Measurements from ENCODE around the gene TGFB1.
"Not testable (repeated sequence)": the region's sequence is repeated elsewhere in the genome, so short reads cannot be mapped to it uniquely, and the experiment has no call there.

Gene TGFB1

DNA sequence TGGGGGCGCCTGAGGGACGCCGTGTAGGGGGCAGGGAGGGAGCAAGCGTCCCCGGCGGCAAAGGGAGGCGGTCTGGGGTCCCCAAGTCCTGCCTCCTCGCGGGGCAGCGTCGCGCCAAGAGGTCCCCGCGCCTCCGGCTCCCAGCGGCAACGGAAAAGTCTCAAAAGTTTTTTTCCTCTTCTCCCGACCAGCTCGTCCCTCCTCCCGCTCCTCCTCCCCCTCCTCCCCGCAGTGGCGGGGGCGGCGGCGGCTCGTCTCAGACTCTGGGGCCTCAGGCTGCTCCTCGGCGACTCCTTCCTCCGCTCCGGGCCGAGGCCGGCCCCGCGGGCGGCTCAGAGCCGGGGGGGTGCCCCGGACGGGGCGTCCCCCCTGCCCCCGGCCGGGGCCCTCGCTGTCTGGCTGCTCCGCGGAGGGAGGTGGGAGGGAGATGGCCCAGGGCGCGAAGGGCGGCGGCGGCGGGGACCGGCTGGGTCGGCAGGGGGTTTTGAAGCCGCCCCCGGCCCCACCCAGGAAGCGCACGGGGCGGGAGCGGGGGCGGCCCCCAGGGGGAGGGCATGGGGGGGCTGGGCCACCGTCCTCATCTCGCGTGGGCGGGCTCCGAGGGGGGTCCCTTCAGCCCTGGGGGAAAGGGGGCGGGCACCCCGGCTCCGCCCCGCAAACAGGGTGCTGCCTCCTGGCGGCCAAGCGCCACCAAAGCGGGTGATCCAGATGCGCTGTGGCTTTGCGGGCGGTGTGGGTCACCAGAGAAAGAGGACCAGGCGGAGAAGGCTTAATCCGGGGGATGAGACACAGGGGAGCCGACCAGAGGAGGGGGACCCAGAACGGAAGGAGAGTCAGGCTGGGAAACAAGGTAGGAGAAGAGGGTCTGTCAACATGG lies at the start of gene TGFB1:
Gene TGFB1 (minus strand): TSS at position 457 of the 877 bp plus-strand sequence. CDS start 878 bp downstream, outside the sequence.
- DNase-seq = no peak

- DNase-seq = no peak
Observed at GRCh38 chr19:41402010-41402409, 48.3 kb upstream of the TGFB1 start.

DNA sequence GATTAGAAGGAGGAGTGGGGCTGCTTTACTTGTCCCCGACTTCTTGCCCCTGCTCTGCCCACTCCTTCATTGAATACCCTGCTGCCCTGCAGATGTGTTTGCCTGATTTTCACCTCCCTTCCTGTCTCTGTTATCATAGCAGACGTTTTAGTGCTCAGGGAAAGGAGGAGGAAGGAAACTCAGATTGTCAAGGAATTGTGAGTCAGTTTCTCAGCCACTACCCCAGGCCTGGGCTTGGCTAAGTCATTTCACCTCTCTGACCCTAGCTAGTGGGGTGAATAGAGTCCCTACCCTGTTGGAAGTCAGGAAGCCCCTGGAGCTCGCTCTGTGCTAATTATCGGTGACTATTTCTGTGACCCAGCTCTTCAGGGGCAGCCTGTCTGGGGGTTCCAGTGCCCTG lies 47.8 kb upstream of the TGFB1 start:
- DNase-seq = no peak

- no peak for DNase-seq
Observed at GRCh38 chr19:41399525-41399924, 45.8 kb upstream of the TGFB1 start.

DNA sequence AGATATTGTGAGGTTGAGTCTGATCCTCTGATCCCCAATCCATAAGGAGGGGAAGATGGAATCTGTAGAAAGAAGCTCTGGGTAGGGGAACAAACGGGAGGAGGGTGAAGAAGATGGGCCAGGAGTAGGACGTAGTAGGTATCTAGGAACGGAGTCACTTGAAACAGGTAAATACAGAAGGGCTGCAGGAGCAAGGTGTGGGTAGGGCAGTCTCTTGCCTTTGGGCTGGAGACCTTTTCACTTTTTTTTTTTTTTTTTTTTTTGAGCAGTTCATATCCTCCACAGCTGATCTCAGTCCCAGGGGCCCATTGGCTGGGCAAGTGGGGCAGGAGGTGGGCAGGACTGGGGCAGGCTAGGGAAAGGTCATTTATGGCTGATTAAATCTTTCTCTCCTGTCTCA lies 45.4 kb upstream of the TGFB1 start:
- no peak for DNase-seq

DNA sequence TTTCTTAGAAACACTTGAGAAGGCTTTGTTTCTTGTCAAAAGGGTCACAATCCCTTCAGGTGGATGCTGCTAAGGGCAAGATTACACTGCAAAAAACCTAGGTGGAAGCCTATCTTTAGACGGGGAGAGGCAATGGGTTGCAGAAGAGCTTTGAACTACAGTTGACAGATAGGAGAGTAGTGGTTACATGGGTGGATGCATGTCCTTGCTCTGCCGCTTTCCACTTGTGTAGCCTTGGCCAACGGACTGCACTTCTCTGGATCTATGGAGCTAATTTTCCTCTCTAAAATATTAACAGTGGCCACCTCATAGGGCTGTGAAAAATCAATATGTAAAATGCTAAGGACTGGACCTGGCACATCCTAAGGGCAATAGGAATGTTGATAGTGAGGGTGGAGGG lies 44.9 kb upstream of the TGFB1 start:
- DNase-seq = no peak

DNA sequence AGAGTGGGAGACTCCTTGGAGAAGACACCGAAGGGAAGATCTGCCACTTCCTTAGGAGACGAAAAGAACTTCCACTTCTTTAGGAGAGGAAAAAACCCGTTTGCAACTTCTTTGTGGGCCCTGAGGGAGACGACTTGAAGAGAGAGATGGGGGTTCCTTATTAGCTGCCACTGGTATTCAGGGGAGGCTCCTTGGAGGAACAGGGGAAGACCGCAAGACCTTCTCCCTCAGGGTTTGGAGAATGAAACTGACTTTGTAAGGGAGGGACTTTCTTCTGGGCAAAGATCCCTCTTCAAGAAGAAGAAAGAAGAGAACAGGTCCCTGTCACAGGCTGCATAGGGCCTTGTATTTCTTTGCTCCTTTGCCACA lies 44.3 kb upstream of the TGFB1 start:
- DNase-seq = no peak

DNA sequence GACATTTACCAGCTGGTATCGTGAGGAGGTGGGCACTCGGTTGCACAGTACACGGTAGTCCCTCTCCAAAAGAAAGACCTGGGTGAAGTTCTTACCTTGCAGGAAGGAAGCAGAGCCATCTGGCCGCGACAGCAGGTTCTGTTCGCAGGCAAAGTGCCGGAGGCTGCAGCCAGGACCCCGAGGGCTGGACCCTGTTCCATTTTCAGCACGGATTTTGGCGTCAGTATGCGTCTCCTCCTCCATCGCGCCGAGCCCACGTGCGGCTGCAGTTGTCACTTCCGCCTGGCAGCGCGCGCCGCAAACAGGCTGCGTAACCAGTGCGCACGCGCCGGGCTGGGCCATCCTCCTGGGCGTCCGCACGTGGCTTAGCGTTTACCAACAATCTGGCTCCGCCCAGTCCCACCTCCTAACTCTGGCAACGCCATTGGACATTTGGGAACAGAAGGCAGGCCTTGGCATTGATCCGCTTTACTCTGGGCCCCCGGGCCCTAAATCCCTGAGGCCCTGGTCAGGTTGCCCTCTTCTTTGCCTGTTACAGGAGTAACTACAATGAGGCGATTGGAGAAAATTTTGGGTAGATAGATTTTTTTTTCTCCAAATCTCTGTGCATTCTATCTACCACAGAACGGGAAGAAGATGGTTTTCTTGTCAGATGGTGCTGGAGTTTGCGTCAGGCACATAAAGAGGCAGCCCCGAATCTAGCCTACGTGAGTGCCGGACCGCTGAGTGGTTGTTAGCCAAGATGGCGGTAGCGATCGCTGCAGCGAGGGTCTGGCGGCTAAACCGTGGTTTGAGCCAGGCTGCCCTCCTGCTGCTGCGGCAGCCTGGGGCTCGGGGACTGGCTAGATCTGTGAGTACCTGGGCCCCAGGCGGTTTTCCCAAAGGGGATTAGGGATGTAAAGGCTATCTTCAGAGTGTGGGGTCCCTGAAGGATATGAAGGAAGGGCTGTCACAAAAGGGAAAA lies 43.6 kb upstream of the TGFB1 start, which contains the start of the genes BCKDHA and EXOSC5:
Gene BCKDHA (plus strand): TSS at position 733 of the 964 bp plus-strand sequence. CDS start 10 bp downstream, at position 743.
Gene EXOSC5 (minus strand): TSS at position 274 of the 964 bp plus-strand sequence. CDS start 31 bp downstream, at position 243.
- DNase-seq = peak; percentile 100

GRCh38 chr19:41395355-41395754 lies 41.6 kb upstream of the TGFB1 start:
- DNase-seq = no peak

DNA sequence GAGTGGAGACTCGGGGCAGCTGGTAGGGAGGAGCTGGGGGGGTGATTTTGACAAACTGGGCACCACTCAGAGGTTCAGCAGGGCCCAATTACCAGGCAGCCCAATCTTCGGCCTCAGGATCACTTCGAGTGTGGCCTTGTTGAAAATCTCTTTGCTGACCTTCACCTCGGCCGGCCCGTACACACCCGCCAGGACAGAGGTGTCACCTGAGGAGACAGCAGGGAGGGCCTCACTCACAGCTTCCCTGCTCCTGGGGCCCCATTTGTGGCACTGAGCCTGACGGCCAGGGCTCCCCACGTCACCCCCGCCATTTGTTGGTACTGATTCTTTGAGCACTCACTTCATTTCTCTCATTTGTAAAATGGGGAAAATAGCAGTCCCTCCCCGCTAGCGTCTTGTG lies 39.1 kb upstream of the TGFB1 start:
- no peak for DNase-seq

DNA sequence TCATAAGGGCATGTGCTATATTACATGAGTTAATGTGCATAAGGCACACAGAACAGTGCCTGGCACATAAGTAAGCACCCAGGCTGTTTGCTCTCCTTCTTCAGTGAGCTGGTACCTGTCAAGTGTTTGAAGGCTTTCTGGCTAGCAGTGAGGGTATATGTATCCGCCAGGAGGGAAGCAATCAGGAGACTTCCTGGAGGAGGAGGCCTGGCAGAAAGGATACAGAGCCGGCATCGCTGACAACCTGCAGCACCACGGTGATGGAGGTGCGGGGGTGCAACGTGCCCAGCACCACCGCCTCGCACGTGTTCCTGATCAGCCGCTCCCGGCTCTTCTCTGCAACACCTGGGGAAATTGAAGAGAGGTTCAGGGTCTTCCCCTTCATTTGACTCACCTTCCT lies 37.9 kb upstream of the TGFB1 start:
- no peak for DNase-seq

DNA sequence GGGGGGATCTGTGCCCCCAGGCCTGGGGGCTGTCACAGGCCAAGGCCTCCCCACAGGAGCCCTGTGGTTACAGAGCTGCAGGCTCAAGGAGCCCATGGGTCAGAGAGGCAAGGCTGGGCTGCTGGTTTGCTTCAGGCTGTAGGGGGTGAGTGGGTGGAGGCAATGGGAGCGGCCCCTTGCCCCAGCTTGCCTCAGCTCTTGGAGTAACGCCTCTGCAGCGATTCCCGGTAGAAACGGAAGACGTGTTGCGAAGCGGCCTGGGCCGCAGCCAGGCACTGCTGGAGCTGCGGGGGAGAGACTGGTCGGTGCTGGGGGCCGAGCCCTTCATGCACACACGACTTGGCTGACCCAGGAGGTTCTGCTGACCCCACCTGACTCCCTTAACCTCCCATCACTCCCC lies 32.7 kb upstream of the TGFB1 start:
- DNase-seq = no peak

DNA sequence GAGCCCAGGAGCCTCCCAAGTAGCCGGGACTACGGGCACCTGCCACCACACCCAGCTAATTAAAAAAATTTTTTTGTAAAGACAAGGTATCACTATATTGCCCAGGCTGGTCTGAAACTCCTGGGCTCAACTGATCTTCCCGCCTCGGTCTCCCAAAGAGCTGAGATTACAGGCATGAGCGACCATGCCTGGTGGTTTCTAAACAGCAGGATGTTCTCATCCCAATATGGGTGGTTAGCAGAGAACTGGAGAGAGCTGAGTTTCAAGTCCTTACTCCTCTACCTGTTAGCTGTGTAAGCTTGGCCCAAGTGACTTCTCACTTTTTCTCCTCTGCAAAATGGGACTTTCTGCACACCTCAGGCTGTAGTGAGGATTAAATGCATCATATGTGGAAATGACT lies 30.6 kb upstream of the TGFB1 start:
- no peak for DNase-seq

- not testable (repeated sequence) for DNase-seq
Observed at GRCh38 chr19:41381536-41381935, 27.8 kb upstream of the TGFB1 start.

- DNase-seq = no peak
Observed at GRCh38 chr19:41377977-41378709, 24.4 kb upstream of the TGFB1 start.

DNA sequence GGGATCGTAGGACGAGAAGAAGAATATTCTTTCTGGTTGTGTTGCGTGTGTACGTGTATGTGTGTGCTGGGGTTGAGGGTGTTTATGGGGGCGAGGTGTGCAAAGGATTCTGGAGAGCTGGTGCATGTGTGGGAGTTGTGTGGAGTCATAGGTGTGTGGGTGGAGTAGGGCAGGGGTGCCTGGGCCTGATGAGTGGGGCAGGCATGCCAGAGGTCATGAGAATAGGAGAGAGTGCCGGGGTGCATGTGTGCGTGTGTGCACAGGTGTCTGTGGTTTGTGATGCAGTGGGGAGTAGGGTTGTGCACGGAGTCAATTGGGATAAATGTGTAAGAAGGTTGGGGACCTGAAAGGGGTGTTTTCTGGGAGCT lies 23.3 kb upstream of the TGFB1 start:
- no peak for DNase-seq

DNA sequence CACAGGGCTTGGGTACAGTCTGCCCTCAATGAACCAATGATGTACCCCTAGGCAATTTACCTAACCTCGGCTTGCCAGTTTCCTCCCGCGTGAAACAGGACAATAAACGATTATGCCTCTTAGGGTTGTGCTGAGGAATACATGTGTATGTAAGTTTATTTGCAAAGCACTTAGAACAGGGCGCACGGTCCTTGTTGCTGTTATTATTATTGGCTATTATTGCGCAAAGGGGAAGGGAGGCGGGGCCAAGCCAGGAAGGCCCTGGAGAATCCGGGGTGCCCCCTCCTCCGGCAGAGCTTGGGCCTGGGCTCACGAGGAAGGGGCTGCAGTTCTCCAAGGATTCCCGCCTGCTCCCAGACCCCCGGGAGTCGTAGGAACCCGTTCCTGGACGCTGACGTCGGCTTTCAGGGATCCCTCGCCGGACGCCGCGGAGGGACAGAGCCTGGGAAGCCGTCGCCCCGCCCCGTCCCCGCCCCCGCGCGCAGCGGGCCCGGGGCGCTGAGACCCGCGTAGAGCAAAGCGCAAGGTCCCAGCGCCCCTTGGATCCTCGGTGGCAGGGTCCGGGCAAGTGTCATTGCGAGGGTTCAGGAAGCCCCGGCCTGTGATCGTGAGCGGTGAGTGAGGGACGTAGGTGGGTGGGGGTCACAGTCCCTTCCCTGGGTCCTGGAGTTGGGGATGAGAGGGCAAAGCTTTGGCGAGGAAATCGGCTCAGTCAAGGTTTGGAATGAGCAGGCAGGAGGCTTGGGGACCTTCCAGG lies 22.7 kb upstream of the TGFB1 start, which contains the start of gene TMEM91:
Gene TMEM91 (plus strand): TSS at position 293 of the 757 bp plus-strand sequence. CDS start 1,777 bp downstream, outside the sequence.
- peak; percentile 28 for DNase-seq

DNA sequence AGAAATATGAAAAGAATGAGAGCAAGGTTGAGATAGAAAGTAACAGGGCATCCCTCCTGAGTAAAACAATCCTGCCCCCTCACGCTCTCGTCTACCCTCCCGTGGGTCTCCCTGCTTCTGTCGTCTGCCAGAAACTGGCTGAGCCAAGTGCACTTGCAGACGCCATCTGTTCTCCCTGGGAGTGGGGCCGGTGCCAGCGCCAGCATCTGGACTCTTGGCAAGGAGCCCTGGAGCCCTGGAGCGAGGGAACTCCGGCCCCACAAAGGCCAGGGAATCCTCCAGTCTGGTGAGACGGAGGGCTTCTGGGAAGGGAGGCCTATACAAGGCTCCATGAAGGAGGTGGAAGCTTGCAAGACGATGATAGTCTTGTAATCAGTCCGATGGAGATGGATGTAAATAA lies 20.3 kb upstream of the TGFB1 start:
- DNase-seq = peak; percentile 94

GRCh38 chr19:41372501-41372900 lies 18.8 kb upstream of the TGFB1 start:
- DNase-seq = no peak

DNA sequence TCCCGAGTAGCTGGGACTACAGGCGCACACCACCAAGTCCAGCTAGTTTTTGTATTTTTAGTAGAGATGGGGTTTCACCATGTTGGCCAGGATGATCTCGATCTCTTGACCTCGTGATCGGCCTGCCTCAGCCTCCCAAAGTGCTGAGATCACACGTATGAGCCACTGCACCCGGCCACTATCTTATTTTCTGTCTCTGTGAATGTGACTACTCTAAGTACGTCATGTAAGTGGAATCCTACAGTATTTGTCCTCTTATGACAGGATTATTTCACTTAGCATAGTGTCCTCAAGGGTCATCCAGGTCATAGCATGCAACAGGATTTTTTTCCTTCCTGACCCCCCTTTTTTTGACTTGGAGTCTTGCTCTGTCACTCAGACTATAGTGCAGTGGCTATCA lies 17.8 kb upstream of the TGFB1 start:
- DNase-seq = no peak

DNA sequence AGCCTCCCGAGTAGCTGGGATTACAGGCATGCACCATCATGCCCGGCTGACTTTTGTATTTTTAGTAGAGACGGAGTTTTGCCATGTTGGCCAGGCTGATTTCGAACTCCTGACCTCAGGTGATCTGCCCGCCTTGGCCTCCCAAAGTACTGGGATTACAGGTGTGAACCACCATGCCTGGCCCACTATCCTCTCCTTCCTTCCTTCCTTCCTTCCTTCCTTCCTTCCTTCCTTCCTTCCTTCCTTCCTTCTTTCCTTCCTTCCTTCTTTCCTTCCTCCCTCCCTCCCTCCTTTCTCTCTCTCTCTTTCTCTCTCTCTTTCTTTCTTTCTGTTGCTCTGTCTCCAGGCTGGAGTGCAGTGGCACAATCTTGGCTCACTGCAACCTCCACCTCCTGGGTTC lies 17.4 kb upstream of the TGFB1 start:
- DNase-seq = not testable (repeated sequence)

- no peak for DNase-seq
Observed at GRCh38 chr19:41369769-41370168, 16.0 kb upstream of the TGFB1 start.

All from NCI-H2029 (cell line).